GM12891 (cell line): Measurements from ENCODE around the gene SLC29A2.
"Not testable (repeated sequence)": the region's sequence is repeated elsewhere in the genome, so short reads cannot be mapped to it uniquely, and the experiment has no call there.

Source experiments
- DNase-seq: peaks from one replicate; pipeline ENCODE4 v3.0.0; 2011; ENCODE audit warnings: low spot score; ENCODE audit not compliant: insufficient read length
- FAIRE-seq: peaks from 2 replicates; lab custom pipeline; 2011; peaks lifted over from hg19 to GRCh38; lab: Jason Lieb, UNC
- PAX5 ChIP-seq: IDR thresholded peaks from 2 replicates; pipeline ENCODE4 v1.6.1; 2011; ENCODE audit warnings: low read length, moderate library complexity, mild to moderate bottlenecking; ENCODE audit not compliant: insufficient read depth, severe bottlenecking
- POLR2A ChIP-seq: IDR thresholded peaks from 2 replicates; pipeline ENCODE4 v1.6.1; 2011; ENCODE audit warnings: low read depth, low read length, control low read depth
- POLR2AphosphoS5 ChIP-seq: IDR thresholded peaks from 2 replicates; pipeline ENCODE4 v1.6.1; 2011; ENCODE audit warnings: low read depth, low read length, control low read depth
- POU2F2 ChIP-seq: IDR thresholded peaks from 2 replicates; pipeline ENCODE4 v1.6.1; 2011; ENCODE audit warnings: low read depth, mild to moderate bottlenecking, control low read depth, low read length, moderate library complexity
- SPI1 ChIP-seq: IDR thresholded peaks from 2 replicates; pipeline ENCODE4 v1.6.1; 2011; ENCODE audit warnings: low read depth, low read length, control low read depth
- TAF1 ChIP-seq: IDR thresholded peaks from 2 replicates; pipeline ENCODE4 v1.6.1; 2011; ENCODE audit warnings: low read depth, low read length, control low read depth

The SLC29A2 gene

GRCh38 chr11:66365711-66366619 is 5.6 kb downstream of the SLC29A2 start:
- DNase-seq (no peak), FAIRE-seq (no peak)
- no peak for TF ChIP-seq PAX5
- TF ChIP-seq POLR2A = no peak
- TF ChIP-seq TAF1 = no peak

GRCh38 chr11:66365166-66365565 is 6.4 kb downstream of the SLC29A2 start:
- FAIRE-seq = no peak
- TF ChIP-seq POLR2A = no peak
- no peak for DNase-seq

GRCh38 chr11:66363805-66364535 is 7.6 kb downstream of the SLC29A2 start:
- peak; percentile 5; the same call in 1 of the 2 replicates for TF ChIP-seq POLR2A
- TF ChIP-seq SPI1 = no peak
- FAIRE-seq = peak; percentile 38
- peak; percentile 82 for DNase-seq

DNA sequence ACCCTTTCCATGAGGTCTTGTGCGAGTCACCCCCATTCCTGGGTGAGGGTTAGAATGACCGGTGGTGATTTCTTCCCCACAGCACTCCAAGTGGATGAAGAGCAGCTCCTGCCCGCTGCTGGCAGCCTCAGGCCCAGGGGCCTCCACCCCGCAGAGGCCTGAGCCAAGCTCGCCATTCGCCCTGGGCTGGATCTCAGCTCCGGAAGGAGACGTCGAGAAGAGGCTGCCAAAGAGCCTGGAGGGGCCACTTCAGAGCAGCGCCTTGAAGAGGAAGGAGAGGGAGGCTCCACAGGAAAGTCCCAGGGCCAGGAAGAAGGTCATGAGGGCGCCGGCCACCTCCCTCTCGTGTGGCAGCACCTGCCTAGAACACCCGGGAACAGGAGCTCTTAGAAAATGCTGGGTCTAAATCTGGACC is 8.4 kb downstream of the SLC29A2 start:
- DNase-seq (no peak), FAIRE-seq (no peak)
- no peak for TF ChIP-seq POU2F2
- TF ChIP-seq PAX5 = no peak
- TF ChIP-seq SPI1 = no peak
- no peak for TF ChIP-seq POLR2A

DNA sequence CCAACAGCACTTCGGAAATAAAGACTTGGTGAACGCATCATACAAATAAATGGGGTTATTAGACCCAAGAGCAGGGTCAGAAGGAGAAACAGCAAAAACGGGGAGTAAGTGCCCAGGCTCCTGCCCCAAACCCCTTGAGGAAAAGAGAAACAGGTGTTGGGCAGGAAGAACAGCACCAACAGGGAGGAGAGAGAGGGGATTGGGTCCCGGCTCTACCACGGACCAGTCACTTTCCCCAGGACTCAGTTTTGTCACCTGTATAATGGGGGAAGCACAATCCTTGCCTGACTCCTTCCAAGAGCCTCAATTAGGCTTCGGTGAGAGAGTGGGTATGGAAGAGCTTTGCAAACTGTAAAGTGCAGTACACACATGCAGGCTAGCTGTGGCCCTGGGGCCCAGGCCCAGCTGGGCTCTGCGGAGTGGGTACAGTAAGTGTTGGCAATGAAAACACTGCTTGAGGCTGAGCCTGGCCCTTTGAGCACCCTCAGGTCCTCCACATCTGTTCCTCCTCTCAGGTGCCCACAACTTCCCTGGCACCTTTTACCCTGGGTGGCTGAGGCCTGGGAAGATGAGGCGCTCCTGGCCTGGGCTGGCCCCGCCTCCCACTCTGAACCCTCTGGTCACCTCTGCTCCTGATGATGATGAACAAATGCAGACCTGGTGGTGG is 8.9 kb downstream of the SLC29A2 start:
- FAIRE-seq = no peak
- DNase-seq = no peak
- TF ChIP-seq POLR2AphosphoS5 (no peak), POLR2A (no peak), SPI1 (no peak), TAF1 (no peak), PAX5 (no peak), POU2F2 (no peak)

DNA sequence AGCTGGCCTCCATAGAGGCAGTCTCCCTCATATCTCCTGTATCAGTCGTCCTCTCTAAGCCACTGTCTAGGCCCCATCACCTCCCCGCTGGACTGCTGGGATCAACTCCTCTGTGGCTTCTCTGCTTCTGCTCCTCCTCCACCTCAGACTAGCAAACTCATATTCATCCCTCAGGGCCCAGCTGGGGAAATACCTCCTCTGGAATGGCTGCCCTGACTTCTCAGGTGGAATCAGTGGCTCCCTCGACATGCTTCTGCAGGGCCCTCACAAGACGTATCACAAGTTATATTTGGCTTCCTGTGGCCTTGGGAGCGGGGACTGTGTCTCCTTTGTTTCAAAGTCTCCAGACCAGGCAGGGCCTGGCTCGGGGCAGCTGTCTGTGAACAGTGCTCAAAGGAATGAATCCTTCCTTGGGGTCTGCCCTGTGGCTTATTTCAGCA is 10.0 kb downstream of the SLC29A2 start:
- FAIRE-seq = no peak
- DNase-seq = no peak
- TF ChIP-seq POLR2AphosphoS5 (no peak), POLR2A (no peak), PAX5 (no peak)

- TF ChIP-seq POLR2AphosphoS5 = no peak
- FAIRE-seq = no peak
- DNase-seq = no peak
Measured at GRCh38 chr11:66360406-66361073, 11.0 kb downstream of the SLC29A2 start.

- DNase-seq (no peak), FAIRE-seq (no peak)
- TF ChIP-seq POLR2AphosphoS5 = no peak
- no peak for TF ChIP-seq POLR2A
- TF ChIP-seq SPI1 = no peak
Measured at GRCh38 chr11:66359662-66360087, 11.9 kb downstream of the SLC29A2 start.

- not testable (repeated sequence) for DNase-seq, FAIRE-seq
Measured at GRCh38 chr11:66350560-66351235, 20.9 kb downstream of the SLC29A2 start.

DNA sequence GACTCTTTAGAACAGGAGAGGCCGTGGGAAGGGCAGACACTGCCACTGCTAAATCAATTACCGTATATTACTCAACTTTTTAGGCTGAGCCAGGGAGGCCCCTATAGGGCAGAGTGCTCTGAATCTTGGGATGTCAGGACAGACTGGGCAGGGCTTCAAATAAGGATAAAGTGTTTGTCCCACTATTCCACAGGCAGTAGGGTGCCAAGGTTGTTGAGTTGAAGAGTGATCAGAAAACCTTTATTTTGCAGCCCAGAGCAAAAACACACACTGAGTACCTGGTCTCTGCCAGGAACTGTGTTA is 22.5 kb downstream of the SLC29A2 start:
- DNase-seq (no peak), FAIRE-seq (no peak)
- TF ChIP-seq TAF1 (no peak), PAX5 (no peak), POLR2A (no peak), POU2F2 (no peak), POLR2AphosphoS5 (no peak), SPI1 (no peak)
